Measurements from ENCODE around the gene PHOSPHO1.

The PHOSPHO1 gene

GRCh38 chr17:49229076-49229804 lies 1.3 kb downstream of the PHOSPHO1 start:
- TF ChIP-seq ZFX (IDR thresholded peaks at IDR 0.05) (no peak), CTCF (conservative IDR thresholded peaks at IDR 0.05) (no peak)
- H3K27ac ChIP-seq = no peak overlapping the region

GRCh38 chr17:49227436-49228261 lies 2.9 kb downstream of the PHOSPHO1 start:
- H3K27ac ChIP-seq = no peak overlapping the region
- TF ChIP-seq ZFX (IDR thresholded peaks at IDR 0.05) (no peak), CTCF (conservative IDR thresholded peaks at IDR 0.05) (peak; percentile 95)

GRCh38 chr17:49226771-49227435 lies 3.7 kb downstream of the PHOSPHO1 start:
- H3K27ac ChIP-seq = no peak overlapping the region
- no peak for TF ChIP-seq CTCF (conservative IDR thresholded peaks at IDR 0.05)
- TF ChIP-seq ZFX (IDR thresholded peaks at IDR 0.05) = no peak

- no peak overlapping the region for H3K27ac ChIP-seq
- TF ChIP-seq ZFX (IDR thresholded peaks at IDR 0.05) (no peak), CTCF (conservative IDR thresholded peaks at IDR 0.05) (no peak)
Measured at GRCh38 chr17:49225554-49226236, 4.9 kb downstream of the PHOSPHO1 start.

GRCh38 chr17:49224997-49225337 lies 5.6 kb downstream of the PHOSPHO1 start:
- H3K27ac ChIP-seq = no peak overlapping the region
- TF ChIP-seq CTCF (conservative IDR thresholded peaks at IDR 0.05) = no peak
- no peak for TF ChIP-seq ZFX (IDR thresholded peaks at IDR 0.05)

GRCh38 chr17:49224198-49224996 lies 6.2 kb downstream of the PHOSPHO1 start:
- H3K27ac ChIP-seq = no peak overlapping the region
- TF ChIP-seq ZFX (IDR thresholded peaks at IDR 0.05) (no peak), CTCF (conservative IDR thresholded peaks at IDR 0.05) (no peak)

Measured in C4-2B (cell line).